Activated CD4-positive, alpha-beta T cell treated with anti-CD3 and anti-CD28 coated beads, Interleukin-2, amount 10 ng/mL, durations not matched to agents 24 days and 14 days (primary cell): ENCODE results near the gene GPR142. TPM values are rescaled to one million over a fixed set of nuclear protein-coding genes. Genes with fewer than 3 reads are reported as not detected.

Source experiments
- DNase-seq: peaks from one replicate; pipeline ENCODE4 v3.0.0; 2022
- H3K27ac Mint-ChIP-seq: one replicate; pipeline ENCODE4 v1.8.0; 2022; ENCODE audit warnings: mild to moderate bottlenecking, mixed read lengths
- H3K27me3 Mint-ChIP-seq: one replicate; pipeline ENCODE4 v1.8.0; 2022; ENCODE audit warnings: mixed read lengths
- H3K36me3 Mint-ChIP-seq: one replicate; pipeline ENCODE4 v1.8.0; 2022; ENCODE audit warnings: low read depth, mild to moderate bottlenecking, mixed read lengths
- H3K4me1 Mint-ChIP-seq: one replicate; pipeline ENCODE4 v1.8.0; 2021; ENCODE audit warnings: mixed read lengths
- H3K4me3 Mint-ChIP-seq: one replicate; pipeline ENCODE4 v1.8.0; 2022; ENCODE audit warnings: mild to moderate bottlenecking, moderate library complexity, mixed read lengths
- H3K9me3 Mint-ChIP-seq: one replicate; pipeline ENCODE4 v1.8.0; 2021; ENCODE audit warnings: mixed read lengths
- intact Hi-C: fragments of 100-400 bp; cut with micrococcal nuclease; formaldehyde crosslinking; loops from one replicate; pipeline ENCODE4 v1.15.1; 2023
- total RNA-seq: library from RNA; stranded (reverse); gene quantifications from 2 replicates; pipeline ENCODE4 v1.2.3, GENCODE V29; 2022

The GPR142 gene
- total RNA-seq, 1 donor from 2014 or later = not detected

GRCh38 chr17:74336307-74336706 is 31.0 kb upstream of the GPR142 start:
- Mint-ChIP-seq H3K4me3 (no peak overlapping the region), H3K36me3 (no peaks in the 10 kb centered on the region), H3K4me1 (peaks cover 7% of the 10 kb centered on the region), H3K27me3 (peaks cover 5% of the 10 kb centered on the region), H3K9me3 (no peaks in the 10 kb centered on the region), H3K27ac (no peak overlapping the region)
- DNase-seq = no peak
- intact Hi-C loops = no loop called here

DNA sequence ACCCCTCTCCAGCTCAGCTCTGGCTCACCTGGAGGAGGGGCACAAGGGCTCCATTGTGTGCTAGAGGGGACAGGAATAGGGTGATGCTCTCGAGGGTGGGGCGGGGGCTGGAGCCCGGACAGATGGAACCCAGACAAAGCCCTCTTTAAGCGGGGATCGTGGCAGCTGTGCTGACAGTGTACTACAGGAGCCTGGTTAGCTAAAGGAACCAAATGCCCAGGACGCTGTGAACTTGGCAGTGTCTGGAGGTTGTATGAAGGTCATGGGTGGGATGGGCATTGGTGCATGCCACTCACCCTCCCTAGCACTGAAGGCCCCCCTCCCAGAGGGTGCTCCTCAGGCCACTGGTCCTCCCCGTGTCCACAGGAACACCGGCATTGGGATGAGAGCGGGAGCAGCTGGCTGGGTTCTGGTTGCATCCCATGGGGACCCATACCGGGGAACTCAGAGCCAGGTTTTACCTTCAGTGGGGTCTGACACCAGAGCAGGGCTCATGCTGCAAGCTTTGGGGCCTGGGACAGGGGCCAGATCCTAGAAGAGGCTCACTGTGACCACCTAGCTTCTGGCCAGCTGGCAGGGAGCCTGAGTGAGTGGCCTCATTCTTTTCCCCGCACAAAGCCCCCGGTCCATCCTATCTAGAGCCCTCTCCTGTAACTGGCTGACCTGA is 29.3 kb upstream of the GPR142 start:
- peaks cover 5% of the 10 kb centered on the region for H3K27me3 Mint-ChIP-seq
- no peak for DNase-seq
- no peaks in the 10 kb centered on the region for H3K36me3 Mint-ChIP-seq
- no peaks in the 10 kb centered on the region for H3K9me3 Mint-ChIP-seq
- peaks cover 5% of the 10 kb centered on the region for H3K4me1 Mint-ChIP-seq
- intact Hi-C loops = no loop called here
- no peak overlapping the region for H3K4me3 Mint-ChIP-seq
- no peak overlapping the region for H3K27ac Mint-ChIP-seq

GRCh38 chr17:74339537-74340195 is 27.6 kb upstream of the GPR142 start:
- Mint-ChIP-seq H3K27ac (no peak overlapping the region), H3K9me3 (no peaks in the 10 kb centered on the region), H3K4me1 (peaks cover 1% of the 10 kb centered on the region), H3K4me3 (no peak overlapping the region), H3K36me3 (no peaks in the 10 kb centered on the region), H3K27me3 (peaks cover 5% of the 10 kb centered on the region)
- DNase-seq = no peak
- intact Hi-C loops = no loop called here

DNA sequence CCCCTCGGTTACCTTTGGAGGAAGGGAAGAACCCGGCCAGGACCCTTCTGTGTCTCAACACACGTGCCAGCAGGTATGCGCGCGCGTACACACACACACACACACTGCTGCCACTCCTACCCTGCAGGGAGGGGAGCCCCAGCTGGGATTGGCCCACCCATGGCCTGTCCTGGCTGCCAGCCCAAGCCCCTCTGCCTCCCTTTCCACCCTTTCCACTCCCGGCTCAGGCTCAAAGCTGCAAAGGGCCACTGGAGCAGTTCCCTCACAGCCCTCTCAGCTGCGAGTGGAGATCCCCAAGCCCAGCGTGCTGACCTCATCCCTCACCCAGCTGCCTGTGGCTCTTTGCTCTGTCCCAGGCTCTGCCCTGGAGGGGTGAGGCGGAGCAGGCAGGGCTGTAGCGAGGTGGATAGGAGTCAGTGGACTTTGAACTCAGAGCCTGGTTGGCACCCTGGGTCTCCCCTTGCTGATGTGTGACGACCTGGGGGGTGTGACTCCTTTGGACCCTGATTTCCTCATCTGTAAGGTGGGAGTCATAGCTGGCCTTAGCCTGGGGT is 26.8 kb upstream of the GPR142 start:
- Mint-ChIP-seq H3K27me3 (peaks cover 5% of the 10 kb centered on the region), H3K36me3 (no peaks in the 10 kb centered on the region), H3K27ac (no peak overlapping the region), H3K4me3 (no peak overlapping the region), H3K4me1 (peaks cover 1% of the 10 kb centered on the region), H3K9me3 (no peaks in the 10 kb centered on the region)
- DNase-seq = no peak
- intact Hi-C loops = no loop called here

GRCh38 chr17:74342224-74342623 is 25.1 kb upstream of the GPR142 start:
- Mint-ChIP-seq H3K27me3 (peaks cover 1% of the 10 kb centered on the region), H3K36me3 (no peaks in the 10 kb centered on the region), H3K4me1 (no peaks in the 10 kb centered on the region), H3K9me3 (no peaks in the 10 kb centered on the region), H3K4me3 (no peak overlapping the region), H3K27ac (no peak overlapping the region)
- no peak for DNase-seq
- intact Hi-C loops = no loop called here

- DNase-seq = no peak
- Mint-ChIP-seq H3K9me3 (no peaks in the 10 kb centered on the region), H3K36me3 (no peaks in the 10 kb centered on the region), H3K4me3 (no peak overlapping the region), H3K4me1 (no peaks in the 10 kb centered on the region), H3K27me3 (peaks cover 3% of the 10 kb centered on the region), H3K27ac (no peak overlapping the region)
- intact Hi-C loops = no loop called here
Observed at GRCh38 chr17:74343121-74343520, 24.2 kb upstream of the GPR142 start.

GRCh38 chr17:74343526-74344284 is 23.6 kb upstream of the GPR142 start:
- no peak for DNase-seq
- Mint-ChIP-seq H3K4me1 (no peaks in the 10 kb centered on the region), H3K4me3 (no peak overlapping the region), H3K27me3 (peaks cover 6% of the 10 kb centered on the region), H3K36me3 (no peaks in the 10 kb centered on the region), H3K27ac (no peak overlapping the region), H3K9me3 (no peaks in the 10 kb centered on the region)
- intact Hi-C loops = no loop called here

GRCh38 chr17:74344658-74345057 is 22.6 kb upstream of the GPR142 start:
- DNase-seq = no peak
- no peaks in the 10 kb centered on the region for H3K9me3 Mint-ChIP-seq
- no peak overlapping the region for H3K4me3 Mint-ChIP-seq
- no peaks in the 10 kb centered on the region for H3K36me3 Mint-ChIP-seq
- H3K27me3 Mint-ChIP-seq = peaks cover 8% of the 10 kb centered on the region
- intact Hi-C loops = no loop called here
- H3K4me1 Mint-ChIP-seq = no peaks in the 10 kb centered on the region
- H3K27ac Mint-ChIP-seq = no peak overlapping the region

GRCh38 chr17:74345433-74346241 is 21.7 kb upstream of the GPR142 start:
- no peak for DNase-seq
- intact Hi-C loops = no loop called here
- no peaks in the 10 kb centered on the region for H3K36me3 Mint-ChIP-seq
- H3K9me3 Mint-ChIP-seq = no peaks in the 10 kb centered on the region
- H3K4me3 Mint-ChIP-seq = no peak overlapping the region
- no peak overlapping the region for H3K27ac Mint-ChIP-seq
- H3K27me3 Mint-ChIP-seq = peaks cover 15% of the 10 kb centered on the region
- no peaks in the 10 kb centered on the region for H3K4me1 Mint-ChIP-seq

GRCh38 chr17:74347646-74348045 is 19.7 kb upstream of the GPR142 start:
- Mint-ChIP-seq H3K4me1 (peaks cover 2% of the 10 kb centered on the region), H3K27me3 (peaks cover 25% of the 10 kb centered on the region), H3K4me3 (no peak overlapping the region), H3K36me3 (no peaks in the 10 kb centered on the region), H3K27ac (no peak overlapping the region), H3K9me3 (no peaks in the 10 kb centered on the region)
- intact Hi-C loops = no loop called here
- no peak for DNase-seq

DNA sequence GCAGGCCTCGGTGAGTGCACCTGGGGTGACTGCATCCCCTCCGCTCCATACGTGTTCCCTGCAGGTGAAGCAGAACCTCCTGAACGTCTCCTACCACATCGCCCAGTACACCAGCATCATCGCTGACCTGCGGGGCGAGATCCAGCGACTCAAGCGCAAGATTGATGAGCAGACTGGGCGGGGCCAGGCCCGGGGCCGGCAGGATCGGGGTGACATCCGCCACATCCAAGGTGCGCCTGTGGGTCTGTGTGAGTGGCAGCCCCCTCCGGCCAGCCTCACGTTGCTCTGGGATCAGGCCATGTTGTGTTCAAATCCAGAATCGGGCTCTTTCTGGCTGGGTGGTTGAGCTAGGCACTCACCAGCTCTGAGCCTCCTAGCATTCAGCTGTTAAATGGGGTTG is 18.2 kb upstream of the GPR142 start:
- Mint-ChIP-seq H3K27ac (no peak overlapping the region), H3K9me3 (no peaks in the 10 kb centered on the region), H3K36me3 (no peaks in the 10 kb centered on the region), H3K4me1 (peaks cover 6% of the 10 kb centered on the region), H3K27me3 (peaks cover 40% of the 10 kb centered on the region), H3K4me3 (no peak overlapping the region)
- DNase-seq = no peak
- intact Hi-C loops = no loop called here

DNA sequence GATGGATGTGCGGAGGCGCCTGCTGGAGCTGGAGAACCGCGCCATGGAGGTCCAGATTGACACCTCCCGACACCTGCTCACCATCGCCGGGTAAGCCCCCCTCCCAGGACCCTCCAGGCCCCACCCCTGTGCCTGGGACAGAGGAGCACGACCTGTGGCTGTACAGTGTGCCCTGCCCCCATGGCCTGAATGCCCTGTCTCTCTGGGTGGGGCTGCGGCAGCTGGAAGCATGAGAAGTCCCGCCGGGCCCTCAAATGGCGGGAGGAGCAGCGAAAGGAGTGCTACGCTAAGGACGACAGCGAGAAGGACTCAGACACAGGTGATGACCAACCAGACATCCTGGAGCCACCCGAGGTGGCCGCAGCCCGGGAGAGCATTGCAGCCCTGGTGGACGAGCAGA is 16.8 kb upstream of the GPR142 start:
- no peak for DNase-seq
- no peak overlapping the region for H3K4me3 Mint-ChIP-seq
- H3K27me3 Mint-ChIP-seq = peaks cover 50% of the 10 kb centered on the region
- no peaks in the 10 kb centered on the region for H3K9me3 Mint-ChIP-seq
- intact Hi-C loops = no loop called here
- peaks cover 7% of the 10 kb centered on the region for H3K4me1 Mint-ChIP-seq
- no peak overlapping the region for H3K27ac Mint-ChIP-seq
- no peaks in the 10 kb centered on the region for H3K36me3 Mint-ChIP-seq

DNA sequence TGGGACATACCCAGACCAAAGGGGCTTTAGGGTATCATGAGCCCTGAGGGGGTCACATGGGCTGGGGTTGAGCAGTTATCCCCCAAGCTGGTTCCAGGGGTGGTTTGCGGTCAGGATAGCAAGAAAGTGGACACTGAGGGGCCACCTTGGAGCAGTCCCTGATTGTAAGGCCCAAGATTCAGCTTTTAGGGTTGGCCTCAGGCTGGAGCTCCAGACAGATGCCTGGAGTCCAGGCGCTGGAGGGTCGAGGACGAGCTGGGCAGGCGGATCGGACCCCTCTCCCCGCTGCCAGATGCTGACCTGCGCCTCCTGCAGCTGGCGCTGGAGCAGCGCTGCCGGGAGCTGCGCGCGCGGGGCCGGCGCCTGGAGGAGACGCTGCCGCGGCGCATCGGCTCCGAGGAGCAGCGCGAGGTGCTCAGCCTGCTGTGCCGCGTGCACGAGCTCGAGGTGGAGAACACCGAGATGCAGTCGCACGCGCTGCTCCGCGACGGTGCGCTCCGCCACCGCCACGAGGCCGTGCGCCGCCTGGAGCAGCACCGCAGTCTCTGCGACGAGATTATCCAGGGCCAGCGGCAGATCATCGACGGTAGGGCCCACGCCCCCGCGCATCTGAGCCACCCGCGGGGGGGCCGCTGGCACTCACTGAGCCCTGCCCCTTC is 15.6 kb upstream of the GPR142 start:
- H3K4me1 Mint-ChIP-seq = peaks cover 7% of the 10 kb centered on the region
- no peaks in the 10 kb centered on the region for H3K36me3 Mint-ChIP-seq
- H3K9me3 Mint-ChIP-seq = no peaks in the 10 kb centered on the region
- no peak overlapping the region for H3K4me3 Mint-ChIP-seq
- H3K27ac Mint-ChIP-seq = no peak overlapping the region
- peaks cover 60% of the 10 kb centered on the region for H3K27me3 Mint-ChIP-seq
- DNase-seq = peak; percentile 70
- intact Hi-C loops = no loop called here
